Prostate gland (tissue), 2 donors: ENCODE results near the gene TFEB.

ENCODE experiments used
- POLR2A ChIP-seq: fragments of 450-650 bp; IDR thresholded peaks from one replicate; pipeline ENCODE4 v1.6.1; 2016; ENCODE audit warnings: antibody characterized with exemption, mild to moderate bottlenecking
- TF ChIP-seq, protein P1 (sequence below), 4 experiments: fragments of 200-600 bp in 2 of 4; fragments of 450-650 bp in 2 of 4; sonication (generic) in 2 of 4; IDR thresholded peaks; 1 replicate in 3 of 4; 2 replicates in 1 of 4; pipeline ENCODE4 v1.5.1; 2016 to 2019; ENCODE audit warnings: antibody characterized with exemption in 4 of 4, mild to moderate bottlenecking in 2 of 4, moderate library complexity in 2 of 4

DNA sequence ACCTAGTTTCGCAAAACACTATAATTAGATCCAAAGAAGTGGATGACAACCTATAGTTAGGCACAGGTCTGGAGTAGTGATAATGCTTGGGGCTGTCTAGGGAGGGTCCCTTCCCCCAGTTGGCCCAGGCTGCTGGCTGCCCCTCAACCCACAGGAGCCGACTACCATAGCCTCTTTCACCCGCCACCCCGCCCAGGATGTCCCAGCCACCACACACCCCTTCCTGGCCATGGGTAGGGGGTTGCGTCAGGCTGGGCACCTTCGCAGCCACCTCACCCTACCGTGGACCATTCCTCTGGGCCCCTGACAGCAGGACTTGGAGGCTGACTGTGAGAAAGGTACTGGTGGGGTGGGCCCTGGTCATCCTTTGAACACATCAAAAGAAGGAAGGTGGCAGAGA, 8.5 kb downstream of the TFEB start:
- TF ChIP-seq, protein P1, sequence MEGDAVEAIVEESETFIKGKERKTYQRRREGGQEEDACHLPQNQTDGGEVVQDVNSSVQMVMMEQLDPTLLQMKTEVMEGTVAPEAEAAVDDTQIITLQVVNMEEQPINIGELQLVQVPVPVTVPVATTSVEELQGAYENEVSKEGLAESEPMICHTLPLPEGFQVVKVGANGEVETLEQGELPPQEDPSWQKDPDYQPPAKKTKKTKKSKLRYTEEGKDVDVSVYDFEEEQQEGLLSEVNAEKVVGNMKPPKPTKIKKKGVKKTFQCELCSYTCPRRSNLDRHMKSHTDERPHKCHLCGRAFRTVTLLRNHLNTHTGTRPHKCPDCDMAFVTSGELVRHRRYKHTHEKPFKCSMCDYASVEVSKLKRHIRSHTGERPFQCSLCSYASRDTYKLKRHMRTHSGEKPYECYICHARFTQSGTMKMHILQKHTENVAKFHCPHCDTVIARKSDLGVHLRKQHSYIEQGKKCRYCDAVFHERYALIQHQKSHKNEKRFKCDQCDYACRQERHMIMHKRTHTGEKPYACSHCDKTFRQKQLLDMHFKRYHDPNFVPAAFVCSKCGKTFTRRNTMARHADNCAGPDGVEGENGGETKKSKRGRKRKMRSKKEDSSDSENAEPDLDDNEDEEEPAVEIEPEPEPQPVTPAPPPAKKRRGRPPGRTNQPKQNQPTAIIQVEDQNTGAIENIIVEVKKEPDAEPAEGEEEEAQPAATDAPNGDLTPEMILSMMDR (IDR thresholded peaks at IDR 0.05), result no peak
- no peak for TF ChIP-seq POLR2A
